Lung (tissue), 12 donors: ENCODE results near the gene KCTD17. TPM values are rescaled to one million over a fixed set of nuclear protein-coding genes. Genes with fewer than 3 reads are reported as not detected.

ENCODE experiments used
- ATAC-seq: fragments of 200-7000 bp; cut with Tn5 transposase; one replicate; pipeline ENCODE4 v1.9.1; 2020; ENCODE audit warnings: moderate number of reproducible peaks; ENCODE audit not compliant: insufficient read depth, low FRiP score
- DNase-seq, 3 donors: peaks; one replicate each; pipeline ENCODE4 v3.0.0-alpha.2; 2013 to 2017
- H3K27ac ChIP-seq, 2 donors: one replicate each; pipeline ENCODE4 v1.5.1; 2013; ENCODE audit warnings: mild to moderate bottlenecking in 2 of 2, moderate library complexity in 2 of 2, control low read depth in 1 of 2, inconsistent platforms in 1 of 2, low read depth in 1 of 2, low read length in 1 of 2
- H3K27me3 ChIP-seq, 3 donors: one replicate each; pipeline ENCODE4 v1.5.1; 2013; ENCODE audit warnings: low read length in 2 of 3; ENCODE audit not compliant: control insufficient read depth in 3 of 3, insufficient read depth in 3 of 3
- H3K36me3 ChIP-seq, 4 donors: one replicate each; pipeline ENCODE4 v1.5.1; 2013; ENCODE audit warnings: low read length in 4 of 4, mild to moderate bottlenecking in 1 of 4, moderate library complexity in 1 of 4; ENCODE audit not compliant: control insufficient read depth in 4 of 4, insufficient read depth in 4 of 4
- H3K4me1 ChIP-seq, 5 donors: one replicate each; pipeline ENCODE4 v1.5.1; 2013; ENCODE audit warnings: low read length in 5 of 5, mild to moderate bottlenecking in 2 of 5, moderate library complexity in 1 of 5; ENCODE audit not compliant: control insufficient read depth in 5 of 5, insufficient read depth in 5 of 5
- H3K4me3 ChIP-seq: one replicate; pipeline ENCODE4 v1.5.1; 2013; ENCODE audit warnings: mild to moderate bottlenecking, control low read depth, moderate library complexity
- H3K9ac ChIP-seq, 2 donors: one replicate each; pipeline ENCODE4 v1.5.1; 2013; ENCODE audit warnings: low read length in 2 of 2, control low read depth in 1 of 2; ENCODE audit not compliant: insufficient read depth in 1 of 2
- H3K9me3 ChIP-seq, 4 donors: one replicate each; pipeline ENCODE4 v1.5.1; 2013; ENCODE audit warnings: low read length in 3 of 4, mild to moderate bottlenecking in 1 of 4, moderate library complexity in 1 of 4; ENCODE audit not compliant: control insufficient read depth in 4 of 4, insufficient read depth in 3 of 4
- WGBS, 2 donors: extraction: QIAGEN DNeasy Blood & Tissue Kit; methylation state at CpG; one replicate each; pipeline ENCODE4 v1.1.7; 2013; 5-methylcytosine and 5-hydroxymethylcytosine counted together
- polyA plus RNA-seq, 2 donors: library from polyadenylated mRNA; stranded (reverse); fragments of 200-250 nt; gene quantifications; one replicate each; pipeline ENCODE4 v1.2.1, GENCODE V29; 2013
- total RNA-seq, 2 donors: library from RNA; depleted of rRNA in 1 of 2; stranded (reverse); fragments of >200 nt in 1 of 2; gene quantifications; one replicate each; pipeline ENCODE4 v1.2.1, GENCODE V29; 2014 to 2021
- TF ChIP-seq, protein P1 (sequence below): IDR thresholded peaks from 2 replicates; pipeline ENCODE4 v1.5.1; 2012; ENCODE audit warnings: mild to moderate bottlenecking; ENCODE audit errors: control extremely low read depth, extremely low read depth
- donor health status: control.
- donor health status: control.
- donor health status: Bipolar disorder and iron deficiency.
- donor health status: healthy.
- donor health status: DM: yes; HTN: yes; CAD: no.

Gene KCTD17
- total and polyA plus RNA-seq, 4 donors = 9.7 to 26.0 (median 18.3) TPM

DNA sequence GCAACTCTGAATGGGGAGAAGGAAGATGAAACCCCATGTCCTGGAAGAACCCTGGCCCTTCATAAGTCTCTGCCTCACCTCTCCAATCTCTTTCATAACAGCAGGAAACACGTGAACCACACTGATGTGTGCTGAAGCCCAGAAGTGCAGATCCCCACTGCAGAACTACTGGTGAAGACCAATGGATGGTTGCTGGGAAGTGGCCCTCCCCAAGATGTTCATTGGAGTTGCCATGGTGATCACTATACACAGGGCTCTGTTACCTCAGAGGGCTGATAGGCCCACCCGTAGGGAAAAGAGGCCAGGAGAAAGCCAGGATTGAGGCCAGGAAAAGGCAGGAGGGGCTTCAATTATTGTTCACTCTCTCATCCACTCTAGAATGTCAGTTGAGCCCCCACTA is 43.9 kb upstream of the KCTD17 start:
- Histone ChIP-seq H3K27me3 (no peaks in the 10 kb centered on the region), H3K9me3 (no peaks in the 10 kb centered on the region), H3K9ac (no peak overlapping the region), H3K4me3 (no peak overlapping the region), H3K36me3 (no peaks in the 10 kb centered on the region), H3K27ac (no peak overlapping the region), H3K4me1 (peaks cover 0 to 11% (median 0%) of the 10 kb centered on the region in 5 donors)
- 13 to 27% methylated on average over 2 of the region's 2 CpGs for WGBS, 2 donors
- TF ChIP-seq, protein P1, sequence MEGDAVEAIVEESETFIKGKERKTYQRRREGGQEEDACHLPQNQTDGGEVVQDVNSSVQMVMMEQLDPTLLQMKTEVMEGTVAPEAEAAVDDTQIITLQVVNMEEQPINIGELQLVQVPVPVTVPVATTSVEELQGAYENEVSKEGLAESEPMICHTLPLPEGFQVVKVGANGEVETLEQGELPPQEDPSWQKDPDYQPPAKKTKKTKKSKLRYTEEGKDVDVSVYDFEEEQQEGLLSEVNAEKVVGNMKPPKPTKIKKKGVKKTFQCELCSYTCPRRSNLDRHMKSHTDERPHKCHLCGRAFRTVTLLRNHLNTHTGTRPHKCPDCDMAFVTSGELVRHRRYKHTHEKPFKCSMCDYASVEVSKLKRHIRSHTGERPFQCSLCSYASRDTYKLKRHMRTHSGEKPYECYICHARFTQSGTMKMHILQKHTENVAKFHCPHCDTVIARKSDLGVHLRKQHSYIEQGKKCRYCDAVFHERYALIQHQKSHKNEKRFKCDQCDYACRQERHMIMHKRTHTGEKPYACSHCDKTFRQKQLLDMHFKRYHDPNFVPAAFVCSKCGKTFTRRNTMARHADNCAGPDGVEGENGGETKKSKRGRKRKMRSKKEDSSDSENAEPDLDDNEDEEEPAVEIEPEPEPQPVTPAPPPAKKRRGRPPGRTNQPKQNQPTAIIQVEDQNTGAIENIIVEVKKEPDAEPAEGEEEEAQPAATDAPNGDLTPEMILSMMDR = no peak
- ATAC-seq (no peak), DNase-seq (no peak)

DNA sequence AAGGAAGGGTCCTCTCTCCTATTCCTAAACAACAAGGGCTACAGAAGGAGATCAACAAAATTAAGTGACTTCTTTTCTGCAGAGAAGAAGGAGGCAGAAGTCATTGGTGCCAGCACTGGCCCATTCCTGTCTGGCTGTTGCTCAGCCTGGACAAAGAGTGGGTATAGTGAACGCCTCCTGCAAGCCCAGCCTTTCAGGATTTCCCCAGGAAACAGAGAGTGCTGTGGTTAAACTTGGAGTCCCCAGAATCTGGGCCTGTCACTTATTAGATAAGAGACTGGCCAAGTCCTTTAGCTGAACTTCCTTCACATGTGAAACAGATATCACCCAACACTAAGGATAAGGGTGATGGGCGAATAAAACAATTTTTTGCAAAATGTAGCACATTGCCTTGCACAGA is 43.2 kb upstream of the KCTD17 start:
- Histone ChIP-seq H3K36me3 (no peaks in the 10 kb centered on the region), H3K4me1 (peaks cover 0 to 11% (median 0%) of the 10 kb centered on the region in 5 donors), H3K9me3 (no peaks in the 10 kb centered on the region), H3K9ac (no peak overlapping the region), H3K27me3 (no peaks in the 10 kb centered on the region), H3K27ac (no peak overlapping the region), H3K4me3 (no peak overlapping the region)
- ATAC-seq (no peak), DNase-seq (no peak)
- WGBS, 2 donors = 16 to 39% methylated on average over 2 of the region's 2 CpGs
- TF ChIP-seq, protein P1 = no peak

DNA sequence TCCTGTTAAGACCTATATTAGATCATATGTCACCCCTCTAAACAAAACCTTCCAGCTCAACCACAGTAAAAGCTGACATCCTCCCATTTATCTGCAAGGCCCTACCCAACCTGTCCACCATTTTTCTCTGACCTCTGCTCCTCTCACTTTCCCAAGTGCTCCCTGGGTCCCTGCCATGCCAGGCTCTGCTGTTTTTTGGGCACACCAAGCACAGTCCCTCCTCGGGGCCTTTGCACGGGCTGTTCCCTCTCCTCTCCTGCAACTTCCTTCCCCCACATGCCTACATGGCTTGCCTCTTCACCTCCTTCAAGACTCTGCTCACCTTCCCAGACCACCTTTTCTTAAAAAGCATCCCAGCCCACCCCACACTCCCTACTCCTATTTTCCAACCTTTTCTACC is 42.1 kb upstream of the KCTD17 start:
- Histone ChIP-seq H3K9ac (no peak overlapping the region), H3K9me3 (no peaks in the 10 kb centered on the region), H3K4me3 (no peak overlapping the region), H3K27me3 (no peaks in the 10 kb centered on the region), H3K36me3 (no peaks in the 10 kb centered on the region), H3K4me1 (peaks cover 0 to 11% (median 0%) of the 10 kb centered on the region in 5 donors), H3K27ac (no peak overlapping the region)
- no peak for ATAC-seq
- WGBS, 2 donors = 44 to 75% methylated on average over 2 of the region's 2 CpGs
- no peak for DNase-seq
- TF ChIP-seq, protein P1 = no peak

DNA sequence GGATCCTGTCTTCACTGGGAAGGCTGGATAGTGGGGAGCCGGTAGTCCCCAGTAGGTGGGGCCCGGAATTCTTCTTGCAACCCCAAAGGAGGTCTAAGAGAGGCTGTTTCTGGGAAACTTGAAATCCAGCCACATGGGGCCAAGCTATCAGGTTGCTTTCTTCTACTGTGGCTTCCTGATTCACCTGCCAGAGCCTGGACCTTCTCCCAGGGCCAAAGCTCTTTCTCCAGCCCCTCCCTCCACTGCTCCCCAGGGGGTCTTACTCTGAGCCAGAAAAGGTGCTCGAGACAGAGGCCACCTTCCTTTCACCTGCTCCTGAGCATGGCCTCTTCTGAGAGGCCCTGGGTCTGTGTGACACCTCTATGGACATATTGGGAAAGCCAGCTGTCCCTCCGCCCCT is 41.4 kb upstream of the KCTD17 start:
- ATAC-seq = no peak
- TF ChIP-seq, protein P1 = no peak
- H3K9me3 ChIP-seq = no peaks in the 10 kb centered on the region
- WGBS, 2 donors = 85 to 89% methylated on average over 4 of the region's 4 CpGs
- peaks cover 0 to 11% (median 0%) of the 10 kb centered on the region in 5 donors for H3K4me1 ChIP-seq
- H3K36me3 ChIP-seq = no peaks in the 10 kb centered on the region
- no peak overlapping the region for H3K4me3 ChIP-seq
- no peak for DNase-seq
- H3K27me3 ChIP-seq = no peaks in the 10 kb centered on the region
- H3K27ac ChIP-seq = no peak overlapping the region
- H3K9ac ChIP-seq = no peak overlapping the region
